ENCODE data around the gene RNF152.

The RNF152 gene

DNA sequence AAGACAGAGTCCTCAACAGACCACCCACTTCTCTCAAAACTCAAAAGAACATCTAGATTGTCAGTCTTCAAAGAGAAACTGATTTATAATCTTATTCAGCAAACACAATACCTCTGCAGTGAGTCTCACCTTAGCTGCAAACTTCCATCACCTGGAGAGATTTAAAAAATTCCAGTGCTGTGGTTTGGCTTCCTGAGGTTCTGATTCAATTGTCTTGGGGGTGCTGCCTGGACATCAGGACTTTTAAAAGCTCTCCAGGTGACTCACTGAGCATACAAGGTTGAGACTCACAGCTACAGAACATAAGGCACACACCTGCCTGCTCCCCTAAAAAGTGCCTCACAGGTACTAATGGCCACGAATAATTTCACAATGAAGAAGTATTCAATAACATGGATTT is 40.3 kb downstream of the RNF152 start:
- DNase-seq, result no peak

DNA sequence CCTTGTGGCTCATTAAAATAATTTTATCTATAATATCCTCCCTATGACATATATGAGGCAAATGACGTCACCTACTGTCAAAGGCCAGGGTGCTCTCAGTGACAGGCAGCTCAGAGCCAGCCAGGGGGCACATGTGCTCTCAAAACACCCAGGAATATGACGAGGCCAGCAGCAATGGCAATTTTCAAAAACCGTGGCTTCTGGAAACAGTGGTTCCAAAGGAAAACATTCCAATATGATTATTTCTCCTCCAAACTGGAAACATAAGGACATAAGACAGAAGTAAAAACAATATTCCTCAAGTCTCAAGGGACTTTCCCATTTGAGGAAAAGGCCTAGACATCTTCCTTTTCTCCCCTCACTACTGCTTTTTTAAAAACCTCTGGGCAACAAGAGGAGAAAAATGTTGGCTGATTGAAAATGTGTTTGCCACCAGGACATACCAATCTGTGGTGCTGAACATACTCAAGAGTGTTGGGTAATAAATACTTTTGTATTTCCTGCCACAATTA is 40.8 kb downstream of the RNF152 start:
- peak; percentile 60 for DNase-seq

GRCh38 chr18:61851279-61851678 is 41.5 kb downstream of the RNF152 start:
- DNase-seq, result no peak

- no peak for DNase-seq
These were observed 42.1 kb downstream of the RNF152 start for GRCh38 chr18:61850756-61851155.

GRCh38 chr18:61847164-61847791 is 45.5 kb downstream of the RNF152 start:
- no peak for DNase-seq

DNA sequence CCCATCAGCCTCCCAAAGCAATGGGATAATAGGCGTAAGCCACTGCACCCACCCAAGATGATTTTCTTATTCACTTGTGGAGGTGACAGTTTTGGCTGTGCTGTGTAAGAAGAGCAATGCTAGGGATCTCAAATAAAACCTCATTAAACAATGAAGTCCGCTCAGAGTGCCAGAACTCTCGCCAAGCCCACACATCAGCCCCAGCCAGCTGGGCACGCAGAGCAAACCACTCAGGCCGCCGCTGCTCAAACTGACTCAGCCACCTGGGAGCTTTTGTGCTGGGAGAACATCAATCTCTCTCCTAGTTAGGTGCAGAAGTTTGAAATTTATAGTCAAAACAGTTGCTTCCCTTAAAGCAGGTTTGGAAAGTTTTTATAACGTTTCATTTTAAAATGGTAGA is 47.6 kb downstream of the RNF152 start:
- DNase-seq, result no peak

DNA sequence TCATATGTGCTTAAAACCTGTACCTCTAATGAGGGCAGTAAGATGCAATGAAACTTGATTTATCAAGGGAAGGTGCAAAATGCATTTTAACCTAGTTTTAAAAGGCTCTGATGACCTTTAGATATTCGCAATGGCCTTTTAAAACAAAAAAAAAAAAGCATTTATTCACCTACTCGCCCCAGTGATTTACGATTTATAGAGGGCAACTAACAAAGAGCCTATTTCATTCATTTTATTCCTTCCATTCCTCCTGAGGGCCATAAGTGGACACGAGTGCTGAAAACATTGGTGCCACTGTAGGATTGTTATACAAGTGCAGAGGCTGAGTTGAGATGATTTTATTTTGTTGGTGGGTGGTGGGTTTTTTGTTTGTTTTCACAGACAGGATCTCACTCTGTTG is 48.1 kb downstream of the RNF152 start:
- DNase-seq, result no peak

DNA sequence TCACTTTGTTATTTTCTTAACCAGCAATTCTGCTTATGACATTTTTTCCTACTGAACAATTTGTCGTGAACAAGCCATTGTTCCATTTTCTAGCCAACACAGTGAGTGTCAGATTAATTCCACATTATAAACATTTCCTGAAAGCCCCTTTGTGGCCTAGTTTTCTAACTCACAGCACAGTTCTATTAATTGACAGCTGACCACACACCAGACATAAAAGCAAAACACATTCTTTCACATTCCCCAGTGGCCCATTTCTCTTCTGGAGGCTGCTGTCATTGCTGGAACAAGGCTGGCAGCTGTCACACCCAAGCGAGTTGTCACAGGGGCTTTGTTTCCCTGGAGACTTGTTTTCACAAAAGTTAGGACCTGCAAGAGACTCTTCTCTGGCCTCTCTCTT is 50.7 kb downstream of the RNF152 start:
- DNase-seq, result no peak

DNA sequence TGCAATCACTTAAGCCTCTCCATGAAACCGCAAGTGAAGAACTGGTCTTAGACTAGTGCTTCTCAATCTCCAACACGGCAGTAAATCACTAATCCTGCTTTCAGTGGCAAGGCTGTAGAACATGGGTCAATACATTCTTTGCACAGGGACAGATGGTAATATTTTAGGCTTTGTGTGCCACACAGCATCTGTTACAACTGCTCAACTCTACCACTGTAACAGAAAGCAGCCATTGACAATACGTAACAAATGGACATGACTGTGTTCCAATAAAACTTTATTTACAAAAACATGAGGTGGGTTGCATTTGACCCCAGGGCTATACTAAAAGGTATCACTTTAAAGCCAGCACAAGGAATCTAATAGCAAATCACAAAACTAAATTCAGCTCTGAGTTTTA is 51.1 kb downstream of the RNF152 start:
- no peak for DNase-seq

GRCh38 chr18:61840324-61840723 is 52.5 kb downstream of the RNF152 start:
- no peak for DNase-seq

DNA sequence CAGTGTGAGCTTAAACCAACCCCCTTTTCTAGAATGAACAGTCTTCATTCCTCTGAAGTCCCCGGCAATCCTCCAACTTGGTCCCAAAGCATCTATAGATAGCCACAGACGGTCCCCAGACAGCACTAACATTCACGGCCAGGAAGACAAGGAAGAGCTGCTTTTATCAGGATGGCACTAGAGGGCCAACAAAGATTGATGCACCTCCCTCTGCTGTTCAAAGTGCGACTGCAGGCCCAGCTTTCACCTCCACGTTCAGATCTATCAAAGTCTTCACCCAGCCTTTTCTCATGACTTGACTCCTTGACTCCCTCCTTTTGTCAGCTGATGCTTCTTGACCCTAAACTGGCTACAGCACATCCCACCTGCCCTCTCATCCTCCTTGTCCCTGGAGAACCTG is 54.3 kb downstream of the RNF152 start:
- no peak for DNase-seq

- no peak for DNase-seq
These were observed 58.8 kb downstream of the RNF152 start for GRCh38 chr18:61833978-61834377.

- no peak for DNase-seq
These were observed 59.4 kb downstream of the RNF152 start for GRCh38 chr18:61833387-61833786.

DNA sequence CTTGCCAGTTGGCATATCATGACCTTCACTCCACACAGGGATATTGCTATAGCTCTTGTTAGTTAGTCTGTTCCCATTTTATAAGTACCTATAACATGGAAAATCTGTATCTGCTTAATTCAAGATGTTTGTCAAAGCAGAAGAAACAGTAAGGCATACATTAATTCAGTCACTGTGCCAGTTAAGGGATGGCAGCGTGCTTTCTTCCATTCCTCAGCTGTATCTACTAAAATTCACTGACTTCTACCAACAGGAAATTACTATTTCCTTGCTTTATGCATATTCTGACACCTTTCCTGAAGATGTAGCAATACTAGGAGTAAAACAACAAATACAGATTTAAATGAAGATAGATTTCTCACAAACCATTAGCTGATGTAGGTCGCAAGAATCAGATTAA is 59.9 kb downstream of the RNF152 start:
- DNase-seq, result no peak

DNA sequence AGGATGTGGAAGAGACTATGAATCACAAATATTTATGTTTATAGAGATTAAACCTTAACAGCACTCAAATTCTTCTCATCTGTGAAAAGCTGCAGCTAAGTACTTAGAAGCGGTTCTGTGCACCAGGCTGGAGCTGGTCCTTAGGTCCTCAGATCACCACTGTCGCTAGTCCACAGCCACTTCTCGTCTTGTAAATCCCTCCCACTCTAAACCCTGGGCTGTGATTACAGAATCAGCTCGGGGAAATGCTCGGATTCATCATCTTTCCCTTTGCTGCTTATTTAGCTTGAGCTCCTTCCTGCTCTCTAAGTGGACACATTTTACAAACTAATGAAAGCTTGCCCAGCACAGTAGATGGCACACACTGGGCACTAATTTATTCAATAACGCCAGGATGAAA is 61.7 kb downstream of the RNF152 start:
- no peak for DNase-seq

DNA sequence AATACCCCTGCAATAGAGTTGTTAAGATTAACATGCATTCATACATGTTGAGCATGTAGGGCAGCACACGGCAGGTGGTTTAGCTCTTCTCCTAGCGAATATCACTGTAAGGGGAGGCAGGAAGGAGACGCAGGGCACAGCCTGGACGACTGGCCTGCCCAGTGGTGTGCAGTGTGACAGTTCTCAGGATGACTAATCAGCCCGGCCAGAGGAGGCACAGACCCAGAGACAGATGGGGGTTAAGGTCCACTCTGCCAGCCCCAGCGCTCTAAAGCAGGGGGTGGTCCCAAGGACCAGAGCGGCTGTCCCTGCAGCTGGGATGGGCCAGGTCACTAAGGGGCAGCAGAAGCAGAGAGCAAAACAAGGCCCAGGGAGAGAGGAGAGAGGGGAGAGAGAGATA is 63.7 kb downstream of the RNF152 start:
- no peak for DNase-seq

- no peak for DNase-seq
These were observed 65.2 kb downstream of the RNF152 start for GRCh38 chr18:61827591-61827990.

DNA sequence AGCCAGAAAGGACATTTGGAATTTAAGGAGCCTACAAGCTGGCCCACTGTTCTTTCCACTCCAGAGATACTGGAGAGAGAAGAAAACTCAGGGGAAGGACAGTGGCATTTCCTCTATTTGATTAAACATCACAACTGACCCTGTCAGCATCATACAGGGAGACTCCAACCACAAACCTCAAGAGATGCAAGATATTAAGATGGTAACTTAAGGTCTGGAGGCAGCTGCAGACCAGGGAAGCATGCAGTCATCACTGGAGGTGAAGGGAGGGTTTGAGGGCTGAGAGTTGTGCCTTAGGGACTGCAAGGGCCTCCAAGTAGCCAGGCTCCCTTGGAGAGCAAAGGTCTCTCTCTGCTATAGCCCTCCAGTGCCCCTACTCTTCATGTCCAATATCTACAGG is 67.4 kb downstream of the RNF152 start:
- no peak for DNase-seq

DNA sequence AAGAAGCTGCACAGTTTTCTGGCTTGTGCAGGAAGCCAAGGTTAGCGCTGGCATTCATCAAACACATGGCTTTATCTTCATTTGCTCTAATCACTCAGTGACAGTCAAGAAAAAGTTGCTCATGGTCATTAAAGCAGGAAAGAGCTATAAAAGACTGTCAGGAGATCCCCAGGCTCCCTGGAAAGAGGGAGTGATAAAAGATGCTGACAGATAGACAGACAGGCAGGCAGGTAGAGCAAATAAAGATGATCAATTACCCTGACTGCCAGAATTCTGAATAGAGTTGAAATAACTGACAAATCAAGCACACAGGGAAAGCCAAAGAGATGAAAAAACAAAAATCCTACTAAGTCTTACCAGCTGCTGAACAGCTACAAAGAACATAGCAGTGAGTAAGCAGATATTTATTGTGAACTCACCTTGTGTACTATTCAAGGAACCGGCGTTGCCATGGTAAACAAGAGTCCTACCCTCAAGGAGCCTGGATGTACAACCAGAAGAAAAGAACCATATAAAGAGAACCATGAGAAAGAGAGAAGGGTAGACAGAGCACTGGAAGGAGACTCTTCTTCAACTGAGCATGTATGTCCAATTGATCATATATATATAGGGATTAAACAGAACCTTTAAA is 68.0 kb downstream of the RNF152 start:
- DNase-seq, result no peak

DNA sequence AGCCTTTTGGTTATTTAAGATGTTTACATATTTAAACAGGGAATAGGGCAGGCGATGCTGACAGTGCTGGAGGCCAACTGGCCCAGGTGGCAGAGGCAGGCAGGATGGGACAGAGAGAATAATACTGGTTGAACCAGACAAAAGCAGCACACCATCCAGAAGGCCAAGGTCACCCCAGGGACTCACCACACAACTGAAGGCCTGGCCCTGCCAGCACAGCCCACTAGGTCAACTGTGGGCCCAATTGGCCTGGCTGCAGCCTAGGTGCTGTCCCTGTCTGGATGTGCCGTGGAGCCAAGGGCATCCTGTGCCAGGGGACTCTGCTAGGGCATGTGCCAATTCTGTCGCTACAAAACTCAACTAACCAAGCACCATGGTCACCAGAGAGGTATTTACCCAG is 69.2 kb downstream of the RNF152 start:
- DNase-seq, result no peak

DNA sequence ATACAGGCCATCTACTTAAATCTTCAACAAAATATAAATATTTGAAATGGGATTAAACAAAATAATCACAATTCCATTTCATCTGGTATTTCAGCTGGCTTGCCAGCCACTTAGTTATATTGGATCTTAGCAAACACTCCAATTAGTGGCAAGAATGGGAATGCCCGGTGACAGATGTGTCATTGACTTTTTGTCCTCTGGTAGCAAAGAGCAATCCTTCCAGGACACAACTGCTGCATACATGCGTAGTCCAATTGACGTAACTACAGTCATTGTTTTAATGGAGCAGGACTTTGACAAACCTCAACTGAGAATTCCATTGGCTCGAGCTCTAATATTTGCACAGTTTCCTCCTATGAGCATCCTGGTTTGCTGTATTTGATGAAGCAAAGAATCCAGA is 69.9 kb downstream of the RNF152 start:
- no peak for DNase-seq

DNA sequence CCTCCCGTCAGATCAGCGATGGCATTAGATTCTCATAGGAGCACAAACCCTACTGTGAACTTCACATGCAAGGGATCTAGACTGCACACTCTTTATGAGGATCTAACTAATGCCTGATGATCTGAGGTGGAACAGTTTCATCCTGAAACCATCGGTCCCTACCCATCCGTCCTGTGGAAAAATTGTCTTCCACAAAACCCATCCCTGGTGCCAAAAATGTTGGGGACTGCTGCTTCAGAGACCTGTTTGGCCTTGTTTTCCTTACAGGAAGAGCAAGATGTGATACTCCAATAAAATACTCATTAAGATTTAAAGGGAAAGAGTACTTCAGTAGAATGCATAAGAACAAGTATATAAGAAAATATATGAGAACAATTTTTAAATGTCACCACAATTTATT is 71.1 kb downstream of the RNF152 start:
- DNase-seq, result no peak

DNA sequence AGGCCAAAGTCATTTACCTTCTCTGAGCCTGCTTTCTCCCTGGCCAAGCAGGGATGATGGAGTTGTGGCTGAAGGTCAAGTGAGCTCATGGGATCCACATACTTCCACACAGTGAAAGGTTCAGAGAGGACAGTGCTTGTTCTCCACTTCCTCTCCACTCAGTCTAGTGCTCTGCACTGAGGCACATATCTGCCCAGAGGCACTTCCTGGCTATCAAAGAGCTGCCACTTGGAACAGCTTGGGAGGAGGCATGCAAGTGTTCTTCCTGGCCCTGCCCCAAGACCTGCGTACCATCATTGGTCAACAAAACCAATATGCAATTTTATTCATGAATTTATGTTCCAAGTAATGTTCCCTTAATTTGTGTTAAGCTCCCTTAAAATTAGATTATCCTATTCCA is 71.9 kb downstream of the RNF152 start:
- no peak for DNase-seq

DNA sequence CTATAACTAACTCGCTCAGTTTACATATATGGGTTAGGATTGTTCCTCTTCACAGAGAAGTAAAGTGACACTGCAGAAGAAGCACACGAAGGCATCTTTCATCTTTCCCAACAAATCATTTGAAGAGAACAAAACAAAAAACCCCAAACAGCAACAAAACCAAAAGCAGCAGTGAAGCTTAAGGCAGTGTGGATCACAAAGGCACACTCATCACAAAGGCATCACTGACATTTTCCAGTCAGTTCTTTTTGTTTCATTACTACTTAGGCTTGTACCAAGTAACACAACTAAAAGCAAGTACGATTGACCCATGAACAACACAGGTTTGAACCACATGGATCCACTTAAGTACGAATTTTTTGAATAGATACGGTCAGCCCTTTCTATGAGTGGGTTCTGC is 75.7 kb downstream of the RNF152 start:
- DNase-seq, result no peak

DNA sequence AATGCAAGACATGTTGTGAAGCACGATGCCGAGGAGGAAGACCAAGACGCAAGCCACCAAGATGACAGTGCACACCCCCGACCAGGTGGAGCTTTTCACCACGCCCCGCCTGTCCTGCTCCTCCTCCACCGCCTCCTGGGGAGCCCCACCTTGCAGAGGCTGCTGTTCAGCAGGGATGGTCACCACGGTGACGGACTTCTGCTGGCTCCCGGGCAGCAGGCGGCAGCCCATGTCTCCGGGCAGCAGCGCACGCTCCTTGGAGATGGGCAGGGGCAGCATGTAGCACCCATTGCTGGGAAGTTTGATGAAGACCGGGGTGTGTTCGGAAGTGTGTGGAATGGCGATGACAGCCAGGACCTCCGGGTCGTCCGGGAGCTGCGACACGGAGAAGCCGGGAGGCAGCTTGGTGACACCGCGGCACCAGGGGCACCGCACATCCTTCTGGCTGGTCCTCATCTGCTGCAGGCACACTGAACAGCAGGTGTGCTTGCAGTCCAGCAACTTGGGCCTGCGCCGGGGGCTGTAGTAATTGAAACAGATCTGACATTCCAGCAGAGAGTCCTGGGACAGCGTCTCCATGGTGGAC is 76.8 kb downstream of the RNF152 start:
- no peak for DNase-seq
